B cell (primary cell): ENCODE measurements around the gene TMEM263. TPM values are rescaled to one million over a fixed set of nuclear protein-coding genes. Genes with fewer than 3 reads are reported as not detected.

Experiments used
- ATAC-seq: fragments of 200-7000 bp; cut with Tn5 transposase; one replicate; pipeline ENCODE4 v1.10.0; 2021; ENCODE audit warnings: low read depth, mild to moderate bottlenecking, moderate number of reproducible peaks, moderate library complexity
- CTCF ChIA-PET: fragments of 350-600 bp; sonication (Branson Sonifier 250); formaldehyde crosslinking; loops from one replicate; lab custom pipeline; 2021; ENCODE audit warnings: antibody characterized with exemption, inconsistent platforms; lab: Charles Lee
- POLR2A ChIA-PET: fragments of 350-600 bp; sonication (Branson Sonifier 250); formaldehyde crosslinking; loops from one replicate; lab custom pipeline; 2021; ENCODE audit warnings: antibody characterized with exemption; lab: Charles Lee
- DNase-seq: peaks from one replicate; pipeline ENCODE4 v3.0.0; 2013
- H2AFZ ChIP-seq: 2 replicates; pipeline ENCODE4 v1.6.1; 2012; ENCODE audit warnings: mild to moderate bottlenecking, low read depth, low read length; ENCODE audit not compliant: insufficient read depth, poor library complexity, severe bottlenecking
- H3K27ac ChIP-seq, 2 donors: 1 replicate in 1 of 2; 2 replicates in 1 of 2; pipeline ENCODE4 v1.5.1; 2012 to 2013; ENCODE audit warnings: low read length in 2 of 2, mild to moderate bottlenecking in 2 of 2, moderate library complexity in 1 of 2
- H3K27me3 ChIP-seq, 4 experiments: fragments of 200-600 bp in 1 of 4; sonication (generic) in 1 of 4; replicated peaks in 1 of 4; 1 replicate in 2 of 4; 2 replicates in 2 of 4; pipeline versions ENCODE4 v1.6.1 to v1.7.0; 2013 to 2016; ENCODE audit warnings: low read length in 3 of 4, mild to moderate bottlenecking in 2 of 4, mixed read lengths in 1 of 4, moderate library complexity in 1 of 4; ENCODE audit not compliant: insufficient read depth in 4 of 4, control insufficient read depth in 3 of 4; ENCODE audit errors: control extremely low read depth in 1 of 4
- H3K36me3 ChIP-seq, 2 experiments: replicated peaks in 1 of 2; 1 replicate in 1 of 2; 2 replicates in 1 of 2; pipeline versions ENCODE4 v1.6.1 to v1.7.1; 2013; ENCODE audit warnings: low read length in 1 of 2; ENCODE audit not compliant: insufficient read depth in 2 of 2, control insufficient read depth in 1 of 2; ENCODE audit errors: control extremely low read depth in 1 of 2, extremely low read depth in 1 of 2
- H3K4me1 ChIP-seq, 2 donors: fragments of 200-600 bp in 1 of 2; sonication (generic) in 1 of 2; 1 replicate in 1 of 2; 2 replicates in 1 of 2; pipeline versions ENCODE4 v1.5.1 to v1.6.1; 2013 to 2017; ENCODE audit warnings: low read length in 2 of 2; ENCODE audit not compliant: control insufficient read depth in 2 of 2, insufficient read depth in 2 of 2
- H3K4me2 ChIP-seq: replicated peaks from 2 replicates; pipeline ENCODE3; 2012; ENCODE audit warnings: mild to moderate bottlenecking, low read depth, low read length; ENCODE audit not compliant: poor library complexity, severe bottlenecking
- H3K4me3 ChIP-seq, 5 experiments: fragments of 200-600 bp in 1 of 5; sonication (generic) in 1 of 5; 1 replicate in 3 of 5; 2 replicates in 2 of 5; pipeline versions ENCODE4 v1.5.1 to v1.7.0; 2011 to 2016; ENCODE audit warnings: low read length in 4 of 5, mild to moderate bottlenecking in 4 of 5, low read depth in 2 of 5, control low read depth in 1 of 5, moderate library complexity in 1 of 5; ENCODE audit not compliant: insufficient read depth in 1 of 5; ENCODE audit errors: control extremely low read depth in 1 of 5, extremely low read depth in 1 of 5
- H3K79me2 ChIP-seq: fragments of 200-600 bp; sonication (generic); one replicate; pipeline ENCODE4 v1.6.0; 2016; ENCODE audit warnings: low read length; ENCODE audit not compliant: control insufficient read depth, insufficient read depth
- H3K9ac ChIP-seq: fragments of 200-600 bp; sonication (generic); 2 replicates; pipeline ENCODE4 v1.6.1; 2017; ENCODE audit warnings: mild to moderate bottlenecking, low read length, moderate library complexity
- H3K9me3 ChIP-seq, 3 donors: one replicate each; pipeline versions ENCODE4 v1.6.1 to v1.7.1; 2013; ENCODE audit warnings: low read length in 2 of 3; ENCODE audit not compliant: control insufficient read depth in 2 of 3, insufficient read depth in 1 of 3; ENCODE audit errors: control extremely low read depth in 1 of 3
- H4K20me1 ChIP-seq: 2 replicates; pipeline ENCODE4 v1.6.0; 2012; ENCODE audit warnings: mild to moderate bottlenecking, low read length; ENCODE audit not compliant: insufficient read depth, control insufficient read depth, poor library complexity, severe bottlenecking
- H3K27ac Mint-ChIP-seq: one replicate; pipeline ENCODE4 v1.8.0; 2021; ENCODE audit warnings: mixed read lengths
- H3K27me3 Mint-ChIP-seq: one replicate; pipeline ENCODE4 v1.8.0; 2021; ENCODE audit warnings: mixed read lengths
- H3K4me1 Mint-ChIP-seq: one replicate; pipeline ENCODE4 v1.8.0; 2021; ENCODE audit warnings: mixed read lengths
- H3K4me3 Mint-ChIP-seq: one replicate; pipeline ENCODE4 v1.8.0; 2021; ENCODE audit warnings: mixed read lengths
- H3K9me3 Mint-ChIP-seq: one replicate; pipeline ENCODE4 v1.8.0; 2022; ENCODE audit warnings: mixed read lengths; ENCODE audit not compliant: insufficient read depth
- CTCF ChIP-seq: fragments of 200-600 bp; IDR thresholded peaks from one replicate; pipeline ENCODE4 v1.8.0; 2022; ENCODE audit warnings: antibody characterized with exemption, mild to moderate bottlenecking
- EZH2 ChIP-seq: IDR thresholded peaks from 2 replicates; pipeline ENCODE4 v1.6.1; 2012; ENCODE audit warnings: borderline replicate concordance, low read depth, mild to moderate bottlenecking, moderate library complexity, low read length; ENCODE audit not compliant: insufficient read depth, poor library complexity, severe bottlenecking
- whole genome bisulfite sequencing: methylation state at CpG from one replicate; pipeline ENCODE4 v1.1.5; 2013; ENCODE audit warnings: missing lambda C conversion rate; ENCODE audit not compliant: insufficient coverage; 5-methylcytosine and 5-hydroxymethylcytosine counted together
- intact Hi-C: fragments of 100-400 bp; cut with micrococcal nuclease; formaldehyde crosslinking; loops from one replicate; pipeline ENCODE4 v1.10.0; 2022
- polyA plus RNA-seq: library from polyadenylated mRNA; depleted of rRNA; stranded (reverse); fragments of >200 nt; gene quantifications from 2 replicates; pipeline ENCODE4 v1.2.3, GENCODE V29; 2012
- total RNA-seq, 2 donors: library from RNA; stranded (reverse); fragments of 120-200 nt in 1 of 2; gene quantifications; 1 replicate in 1 of 2; 2 replicates in 1 of 2; pipeline versions ENCODE4 v1.2.3 to v1.2.4, GENCODE V29; 2013 to 2022

The TMEM263 gene
- total and polyA plus RNA-seq, 2 donors (not counting 1 experiment from before 2014, with no cell fraction given): 4.8 to 23.5 TPM

DNA sequence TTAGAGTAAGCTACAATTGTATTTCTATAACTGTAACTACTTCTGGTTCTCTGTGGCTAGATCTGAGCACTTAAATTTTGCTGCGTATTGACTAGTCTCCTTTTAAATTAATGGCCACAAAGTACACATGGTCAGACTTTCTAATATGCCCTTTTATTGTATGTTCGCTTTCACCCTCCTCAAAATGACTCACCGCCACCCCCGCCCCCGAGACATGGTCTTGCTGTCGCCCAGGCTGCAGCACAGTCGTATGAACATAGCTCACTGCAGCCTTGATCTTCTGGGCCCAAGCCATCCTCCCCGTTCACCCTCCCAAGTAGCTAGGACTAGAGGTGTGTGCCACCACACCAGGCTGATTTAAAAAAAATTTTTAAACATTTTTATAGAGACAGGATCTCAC lies 19.4 kb downstream of the TMEM263 start:
- Mint-ChIP-seq H3K4me3 (no peak overlapping the region), H3K27ac (no peak overlapping the region), H3K27me3 (no peaks in the 10 kb centered on the region), H3K9me3 (no peaks in the 10 kb centered on the region), H3K4me1 (peaks cover 15% of the 10 kb centered on the region)
- no peak for ATAC-seq
- intact Hi-C loops: no loop called here
- H3K4me1 ChIP-seq: peaks cover 7 to 10% of the 10 kb centered on the region in 2 donors
- ChIA-PET POLR2A (no interaction called here), CTCF (no interaction called here)
- no peaks in the 10 kb centered on the region for H3K79me2 ChIP-seq
- no peak overlapping the region for H2AFZ ChIP-seq
- no peaks in the 10 kb centered on the region for H3K27me3 ChIP-seq
- H3K9ac ChIP-seq: no peak overlapping the region
- DNase-seq: no peak
- H3K4me3 ChIP-seq: no peak overlapping the region
- H3K4me2 ChIP-seq: no peak overlapping the region
- no peaks in the 10 kb centered on the region for H4K20me1 ChIP-seq
- H3K9me3 ChIP-seq: no peaks in the 10 kb centered on the region
- TF ChIP-seq CTCF (no peak), EZH2 (no peak)
- no peak overlapping the region for H3K27ac ChIP-seq
- H3K36me3 ChIP-seq: peaks cover 1 to 17% of the 10 kb centered on the region in 2 experiments
- 98% methylated on average over 8 of the region's 8 CpGs for WGBS

GRCh38 chr12:106975993-106976658 lies 20.4 kb downstream of the TMEM263 start:
- Histone ChIP-seq H3K4me2 (no peak overlapping the region), H4K20me1 (no peaks in the 10 kb centered on the region), H3K4me3 (no peak overlapping the region), H2AFZ (no peak overlapping the region), H3K36me3 (peaks cover 1 to 12% of the 10 kb centered on the region in 2 experiments), H3K4me1 (peaks cover 7 to 10% of the 10 kb centered on the region in 2 donors), H3K9ac (no peak overlapping the region), H3K79me2 (no peaks in the 10 kb centered on the region), H3K27me3 (no peaks in the 10 kb centered on the region), H3K9me3 (no peaks in the 10 kb centered on the region), H3K27ac (no peak overlapping the region)
- peaks cover 15% of the 10 kb centered on the region for H3K4me1 Mint-ChIP-seq
- intact Hi-C loops: no loop called here
- no peak overlapping the region for H3K4me3 Mint-ChIP-seq
- no peak for ATAC-seq
- no peak overlapping the region for H3K27ac Mint-ChIP-seq
- no peaks in the 10 kb centered on the region for H3K9me3 Mint-ChIP-seq
- TF ChIP-seq EZH2 (no peak), CTCF (no peak)
- no peaks in the 10 kb centered on the region for H3K27me3 Mint-ChIP-seq
- CTCF ChIA-PET: no interaction called here
- POLR2A ChIA-PET: no interaction called here
- DNase-seq: no peak
- WGBS: 100% methylated on average over 2 of the region's 3 CpGs
